ENCODE data around the gene LUC7L3. TPM values are rescaled to one million over a fixed set of nuclear protein-coding genes. Genes with fewer than 3 reads are reported as not detected.
A peak's percentile ranks its signal among the peaks of the same experiment; 100 is the strongest.

Gene LUC7L3
- total and polyA plus RNA-seq, 2 experiments from 2014 or later, result 69.3 to 501 TPM

GRCh38 chr17:50783193-50783660 lies 63.8 kb downstream of the LUC7L3 start:
- Mint-ChIP-seq H3K9me3 (no peaks in the 10 kb centered on the region), H3K4me3 (no peak overlapping the region), H3K4me1 (peaks cover 2% of the 10 kb centered on the region; the same call in 2 of the 3 replicates), H3K36me3 (ENCODE audit: low read depth) (no peaks in the 10 kb centered on the region), H3K27ac (no peak overlapping the region), H3K27me3 (ENCODE audit: insufficient read depth, low read depth, poor library complexity) (peaks cover 9% of the 10 kb centered on the region)
- peak; percentile 99 for TF ChIP-seq CTCF (conservative IDR thresholded peaks at IDR 0.05; ENCODE audit: low read depth in 2 of 2)
- TF ChIP-seq NANOG (IDR thresholded peaks at IDR 0.05; ENCODE audit: borderline replicate concordance), result no peak
- no peak for TF ChIP-seq ETS1 (IDR thresholded peaks at IDR 0.05)
- H3K4me2 ChIP-seq, result no peak overlapping the region
- H3K36me3 ChIP-seq (ENCODE audit: insufficient read depth), result no peaks in the 10 kb centered on the region
- no peak overlapping the region for H3K27ac ChIP-seq (ENCODE audit: low read depth)
- ATAC-seq (peak; percentile 99), DNase-seq (ENCODE audit: low spot score) (peak; percentile 91)
- H3K4me3 ChIP-seq, result no peak overlapping the region
- H4K20me1 ChIP-seq (replicated peaks; ENCODE audit: insufficient read depth), result no peaks in the 10 kb centered on the region
- no peaks in the 10 kb centered on the region for H3K9me2 ChIP-seq (ENCODE audit: insufficient read depth)
- no peaks in the 10 kb centered on the region for H3F3A ChIP-seq (replicated peaks; ENCODE audit: low read depth)
- H3K4me1 ChIP-seq (ENCODE audit: insufficient read depth), result no peaks in the 10 kb centered on the region
- H3K27me3 ChIP-seq (ENCODE audit: insufficient read depth), result no peaks in the 10 kb centered on the region
- H3K79me2 ChIP-seq (replicated peaks; ENCODE audit: insufficient read depth), result no peaks in the 10 kb centered on the region
- peak overlapping the region; percentile 94; the same call in 1 of the 2 replicates for H2AFZ ChIP-seq

- Histone ChIP-seq H3K36me3 (ENCODE audit: insufficient read depth) (no peaks in the 10 kb centered on the region), H2AFZ (no peak overlapping the region), H3K4me1 (ENCODE audit: insufficient read depth) (no peaks in the 10 kb centered on the region), H3K27me3 (ENCODE audit: insufficient read depth) (no peaks in the 10 kb centered on the region), H3K4me2 (no peak overlapping the region), H4K20me1 (replicated peaks; ENCODE audit: insufficient read depth) (no peaks in the 10 kb centered on the region), H3K4me3 (no peak overlapping the region), H3F3A (replicated peaks; ENCODE audit: low read depth) (no peaks in the 10 kb centered on the region), H3K9me2 (ENCODE audit: insufficient read depth) (no peaks in the 10 kb centered on the region), H3K27ac (ENCODE audit: low read depth) (no peak overlapping the region), H3K79me2 (replicated peaks; ENCODE audit: insufficient read depth) (no peaks in the 10 kb centered on the region)
- ATAC-seq (no peak), DNase-seq (ENCODE audit: low spot score) (no peak)
- Mint-ChIP-seq H3K4me1 (peaks cover 2% of the 10 kb centered on the region; the same call in 2 of the 3 replicates), H3K9me3 (no peaks in the 10 kb centered on the region), H3K4me3 (no peak overlapping the region), H3K27ac (no peak overlapping the region), H3K27me3 (ENCODE audit: insufficient read depth, low read depth, poor library complexity) (peaks cover 9% of the 10 kb centered on the region), H3K36me3 (ENCODE audit: low read depth) (no peaks in the 10 kb centered on the region)
- TF ChIP-seq REST (IDR thresholded peaks at IDR 0.05; ENCODE audit: unreplicated experiment) (no peak), CTCF (conservative IDR thresholded peaks at IDR 0.05; ENCODE audit: low read depth in 2 of 2) (no peak), ZNF462 (CRISPR knock-in tag; IDR thresholded peaks at IDR 0.05) (no peak)
These were observed 64.5 kb downstream of the LUC7L3 start for GRCh38 chr17:50783905-50784304.

Measured in GM23338 (cell line).